ENCODE measurements around the gene YY1.
"Not testable (repeated sequence)": the region's sequence is repeated elsewhere in the genome, so short reads cannot be mapped to it uniquely, and the experiment has no call there.

YY1 gene

DNA sequence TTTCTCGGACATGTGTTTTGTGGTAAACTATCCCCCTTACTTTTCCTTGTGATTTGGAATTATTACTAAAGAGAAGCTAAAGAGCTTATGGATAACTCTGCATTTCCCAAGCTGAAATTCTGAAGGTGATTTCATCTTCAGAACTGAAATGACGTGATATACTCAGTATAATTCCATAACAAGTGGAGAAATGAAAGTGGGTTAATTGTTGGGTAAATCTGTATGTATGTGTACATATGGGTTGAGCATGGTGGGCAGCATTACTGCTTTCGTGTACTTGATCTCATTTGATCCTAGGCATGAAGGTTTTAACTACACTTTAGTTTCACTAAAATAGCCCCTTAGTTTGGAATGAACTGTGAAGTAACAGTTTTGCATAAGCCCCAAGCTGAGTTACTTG is 4.1 kb downstream of the YY1 start:
- DNase-seq (ENCODE audit: low read depth) = no peak

DNA sequence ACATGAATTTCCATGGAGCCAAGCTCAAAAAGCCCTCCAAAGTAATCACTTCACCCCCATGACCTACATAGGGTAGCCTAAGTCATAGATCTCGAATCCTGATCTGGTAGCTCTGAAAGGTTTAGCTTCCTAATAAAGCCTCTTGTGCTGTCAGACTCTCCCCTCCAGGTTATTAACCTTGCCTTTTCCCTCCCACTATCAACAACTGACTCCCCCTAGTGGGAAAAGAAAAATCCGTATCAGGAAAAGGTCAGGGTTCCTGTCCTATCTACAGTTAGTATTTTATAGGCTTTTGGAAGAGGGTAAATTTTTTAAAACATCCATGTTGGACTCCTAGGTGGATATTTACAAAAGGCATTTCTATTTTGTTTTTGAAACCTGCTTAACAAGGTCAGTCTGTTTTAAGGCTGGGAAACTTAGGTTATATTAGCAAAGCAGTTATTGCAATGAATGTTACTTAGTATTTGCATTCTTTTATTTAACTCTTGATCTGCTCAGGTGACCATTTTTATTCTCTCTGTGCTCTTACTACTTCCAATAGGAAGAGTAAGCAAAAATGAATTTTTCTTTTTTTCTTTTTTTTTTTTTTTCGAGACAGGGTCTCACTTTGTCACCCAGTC is 8.0 kb downstream of the YY1 start:
- DNase-seq (ENCODE audit: low read depth) = no peak

DNA sequence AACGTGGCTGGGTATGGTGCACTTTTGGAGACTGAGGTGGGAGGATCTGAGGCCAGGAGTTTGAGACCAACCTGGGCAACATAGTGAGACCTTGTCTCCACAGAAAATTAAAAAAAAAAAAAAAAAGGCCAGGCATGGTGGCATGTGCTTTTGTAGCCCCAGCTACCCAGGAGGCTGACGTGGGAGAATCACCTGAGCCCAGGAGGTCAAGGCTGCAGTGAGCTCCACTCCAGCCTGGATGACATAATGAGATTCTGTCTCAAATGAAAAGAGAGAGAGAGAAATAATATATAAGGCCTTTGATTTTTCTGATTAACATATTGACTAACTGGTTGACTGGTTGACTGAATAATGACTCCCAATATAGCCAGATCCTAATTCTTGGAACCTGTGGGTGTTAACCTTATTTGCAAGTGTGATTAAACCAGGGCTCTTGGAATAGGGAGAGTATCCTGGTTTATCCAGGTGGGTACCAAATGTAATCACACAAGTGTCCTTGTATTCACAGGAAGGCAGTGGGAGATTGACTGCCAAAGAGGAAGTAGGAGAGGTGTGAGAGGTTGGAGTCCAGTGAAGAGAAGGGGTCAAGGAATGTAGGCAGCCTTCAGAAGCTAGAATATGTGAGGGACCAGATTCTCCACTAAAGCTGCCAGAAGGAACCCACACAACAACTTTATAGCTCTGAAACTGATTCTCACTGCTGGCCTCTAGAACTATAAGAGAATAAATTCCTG is 12.0 kb downstream of the YY1 start:
- no peak for DNase-seq (ENCODE audit: low read depth)

DNA sequence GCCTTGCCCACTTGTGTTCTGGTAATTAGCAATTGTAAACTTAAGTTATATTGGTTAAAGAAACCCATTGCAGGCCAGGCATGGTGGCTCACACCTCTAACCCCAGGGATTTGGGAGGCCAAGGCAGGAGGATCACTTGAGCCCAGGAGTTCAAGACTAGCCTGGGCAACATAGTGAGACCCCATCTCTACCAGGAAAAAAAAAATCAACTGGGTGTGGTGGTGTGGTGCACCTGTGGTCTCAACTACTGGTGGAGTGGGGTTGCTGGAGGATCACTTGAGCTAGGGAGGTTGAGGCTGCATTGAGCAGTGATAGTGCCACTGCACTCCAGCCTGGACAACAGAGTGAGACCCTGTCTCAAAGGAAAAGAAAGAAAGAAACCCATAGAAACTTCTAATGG is 13.7 kb downstream of the YY1 start:
- DNase-seq (ENCODE audit: low read depth) = no peak

DNA sequence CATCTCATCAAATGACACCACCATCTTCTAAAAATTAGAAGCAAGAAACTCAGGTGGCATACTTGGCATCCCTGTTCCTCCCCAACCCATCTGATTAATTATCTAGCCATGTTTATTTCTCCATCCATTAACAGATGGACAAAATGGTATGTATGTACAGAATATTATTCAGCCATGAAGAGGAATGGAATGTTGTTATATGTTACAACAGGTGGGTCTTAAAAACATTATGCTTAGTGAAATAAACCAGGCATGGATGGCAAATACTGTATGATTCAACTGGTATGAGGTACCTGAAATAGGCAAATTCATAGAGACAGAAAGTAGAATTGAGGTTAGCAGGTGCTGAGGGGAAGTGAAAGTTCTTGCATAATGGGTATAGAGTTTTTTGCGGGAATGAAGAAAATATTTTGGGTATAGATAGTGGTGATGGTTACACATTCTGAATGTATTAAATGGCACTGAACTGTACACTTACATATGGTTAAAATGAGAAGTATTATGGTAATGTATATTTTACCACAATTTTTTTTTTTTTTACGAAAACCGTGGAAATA is 17.5 kb downstream of the YY1 start:
- DNase-seq (ENCODE audit: low read depth) = no peak

GRCh38 chr14:100261621-100262020 is 22.7 kb downstream of the YY1 start:
- peak; percentile 16 for DNase-seq (ENCODE audit: low read depth)

DNA sequence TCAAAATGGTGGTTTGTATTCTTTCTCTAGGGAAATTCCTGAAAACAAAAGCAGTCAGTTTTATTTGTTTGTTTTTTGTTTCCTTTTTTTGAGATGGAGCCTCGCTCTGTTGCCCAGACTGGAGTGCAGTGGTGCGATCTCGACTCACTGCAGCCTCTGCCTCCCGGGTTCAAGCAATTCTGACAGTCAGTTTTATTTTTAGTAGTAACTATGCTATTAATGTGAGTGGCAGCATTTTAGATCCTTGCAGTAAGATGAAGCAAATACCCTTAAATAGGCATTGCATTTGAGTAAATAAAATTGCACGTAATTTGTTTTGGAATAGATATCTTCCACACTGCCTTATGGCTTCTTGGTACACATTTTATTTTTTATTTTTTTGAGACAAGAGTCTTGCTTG is 23.6 kb downstream of the YY1 start:
- DNase-seq (ENCODE audit: low read depth) = no peak

- no peak for DNase-seq (ENCODE audit: low read depth)
Measured at GRCh38 chr14:100263141-100263540, 24.2 kb downstream of the YY1 start.

- DNase-seq (ENCODE audit: low read depth) = no peak
Measured at GRCh38 chr14:100267990-100268389, 29.0 kb downstream of the YY1 start.

DNA sequence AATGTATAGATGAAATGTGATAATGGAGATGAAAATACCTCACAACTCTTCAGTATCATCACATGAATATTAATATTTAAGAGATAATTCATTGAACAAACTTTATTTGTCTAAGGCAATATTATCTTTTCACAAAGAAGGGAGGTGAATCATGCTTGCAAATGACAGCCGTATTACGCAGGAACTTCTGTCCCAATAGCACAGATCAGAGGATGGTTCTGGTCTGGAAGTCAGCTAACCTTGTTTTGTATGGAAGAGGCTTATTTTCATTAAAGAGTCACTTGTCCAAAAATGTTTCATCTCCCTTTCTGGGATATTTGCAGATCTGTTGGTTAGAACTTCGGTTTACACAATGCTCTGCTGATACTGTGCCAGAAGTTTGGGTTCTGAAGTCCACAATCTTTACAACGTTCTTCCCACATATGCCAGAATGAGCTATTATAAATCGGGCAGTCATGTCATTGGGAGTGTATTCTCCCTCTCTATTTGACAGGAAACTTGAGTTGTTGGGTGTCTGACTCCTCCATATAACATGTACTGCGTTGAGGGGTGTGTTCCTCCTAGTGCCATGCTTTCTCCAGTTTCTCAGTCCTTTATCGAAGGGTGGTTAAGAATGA is 29.8 kb downstream of the YY1 start:
- DNase-seq (ENCODE audit: low read depth) = no peak

- no peak for DNase-seq (ENCODE audit: low read depth)
Measured at GRCh38 chr14:100271247-100271939, 32.4 kb downstream of the YY1 start.

GRCh38 chr14:100274250-100274649 is 35.3 kb downstream of the YY1 start:
- no peak for DNase-seq (ENCODE audit: low read depth)

DNA sequence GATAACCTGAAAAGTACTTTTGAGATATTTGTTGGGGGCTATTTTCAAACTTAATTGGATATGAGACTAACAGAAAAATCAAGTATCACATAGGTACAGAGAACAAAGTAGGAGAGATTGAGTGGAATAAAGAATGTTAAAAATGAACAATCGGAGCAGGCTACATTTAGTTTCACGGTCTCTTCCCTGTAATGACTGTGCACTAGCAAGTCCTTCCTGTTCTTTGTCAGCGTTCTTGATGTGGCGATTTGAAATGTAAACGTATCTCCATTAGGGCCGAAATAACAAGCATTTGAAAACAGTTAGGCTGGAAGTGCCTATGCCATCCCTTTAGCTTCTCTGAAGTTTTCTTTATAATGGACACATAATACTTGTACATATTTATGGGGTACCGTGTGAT is 36.3 kb downstream of the YY1 start:
- no peak for DNase-seq (ENCODE audit: low read depth)

GRCh38 chr14:100278702-100279101 is 39.8 kb downstream of the YY1 start:
- DNase-seq (ENCODE audit: low read depth) = no peak

GRCh38 chr14:100279133-100279532 is 40.2 kb downstream of the YY1 start:
- DNase-seq (ENCODE audit: low read depth) = no peak

GRCh38 chr14:100279563-100279962 is 40.6 kb downstream of the YY1 start:
- DNase-seq (ENCODE audit: low read depth) = no peak

GRCh38 chr14:100281286-100282082 is 42.5 kb downstream of the YY1 start:
- no peak for DNase-seq (ENCODE audit: low read depth)

GRCh38 chr14:100282083-100282350 is 43.1 kb downstream of the YY1 start:
- no peak for DNase-seq (ENCODE audit: low read depth)

GRCh38 chr14:100282766-100283419 is 43.9 kb downstream of the YY1 start:
- no peak for DNase-seq (ENCODE audit: low read depth)

DNA sequence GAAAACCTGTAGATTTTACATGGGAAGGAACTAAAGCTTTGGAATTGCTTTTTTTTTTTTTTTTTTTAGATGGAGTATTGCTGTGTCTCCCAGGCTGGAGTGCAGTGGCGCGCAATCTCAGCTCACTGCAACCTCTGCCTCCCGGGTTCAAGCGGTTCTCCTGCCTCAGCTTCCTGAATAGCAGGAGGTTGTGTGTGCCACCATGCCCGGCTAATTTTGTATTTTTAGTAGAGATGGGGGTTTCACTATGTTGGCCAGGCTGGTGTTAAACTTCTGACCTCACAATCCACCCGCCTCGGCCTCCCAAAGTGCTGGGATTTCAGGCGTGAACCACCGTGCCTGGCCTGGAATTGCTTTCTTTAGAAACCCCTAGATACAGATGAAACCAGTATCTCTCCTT is 44.5 kb downstream of the YY1 start:
- DNase-seq (ENCODE audit: low read depth) = not testable (repeated sequence)

Measured in activated T-cell treated with anti-CD3 and anti-CD28 coated beads for 24 hours (primary cell).